ENCODE results near the gene CAMTA1. TPM values are rescaled to one million over a fixed set of nuclear protein-coding genes. Genes with fewer than 3 reads are reported as not detected.

The CAMTA1 gene
- total and polyA plus RNA-seq, 2 experiments from 2014 or later, result 89.0 to 145 TPM

DNA sequence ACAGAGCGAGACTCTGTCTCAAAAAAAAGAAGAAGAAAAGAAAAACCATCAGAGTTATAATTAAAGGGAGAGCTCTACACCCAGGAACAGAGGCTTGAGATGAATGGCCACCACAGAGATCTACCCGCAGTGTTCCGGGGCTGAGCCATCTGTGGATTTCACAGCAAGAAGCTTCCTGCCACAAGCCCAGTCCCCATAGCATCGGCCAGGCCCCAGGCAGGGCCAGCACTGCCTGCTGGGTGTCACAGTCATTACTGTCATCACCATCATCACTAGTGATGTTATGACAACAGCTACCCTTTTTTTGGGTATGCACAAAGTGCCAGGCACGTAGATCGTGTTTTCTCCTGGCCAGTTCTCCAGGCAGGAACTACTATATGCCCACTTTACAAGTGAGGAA, 874.3 kb downstream of the CAMTA1 start:
- no peaks in the 10 kb centered on the region for H4K20me1 ChIP-seq (ENCODE audit: insufficient read depth, poor library complexity, severe bottlenecking)
- DNase-seq (ENCODE audit: low spot score), result no peak
- no peaks in the 10 kb centered on the region for H3K9me2 ChIP-seq (replicated peaks; ENCODE audit: insufficient read depth)
- no peaks in the 10 kb centered on the region for H3K36me3 ChIP-seq (replicated peaks; ENCODE audit: insufficient read depth, low read depth)
- H2AFZ ChIP-seq, result no peak overlapping the region
- H3K9me3 ChIP-seq (ENCODE audit: low read depth), result no peaks in the 10 kb centered on the region
- H3K4me3 ChIP-seq, result no peak overlapping the region
- H3K27ac ChIP-seq, result no peak overlapping the region
- no peaks in the 10 kb centered on the region for H3K27me3 ChIP-seq
- no peak overlapping the region for H3K4me2 ChIP-seq
- no peaks in the 10 kb centered on the region for H3K4me1 ChIP-seq (ENCODE audit: insufficient read depth)
- no peak for TF ChIP-seq CTCF (IDR thresholded peaks at IDR 0.05; ENCODE audit: poor library complexity)
- no peak for TF ChIP-seq EZH2phosphoT487 (IDR thresholded peaks at IDR 0.05; ENCODE audit: low read depth, severe bottlenecking, unreplicated experiment)
- no peak for TF ChIP-seq EZH2 (IDR thresholded peaks at IDR 0.05; ENCODE audit: borderline replicate concordance)
- no peaks in the 10 kb centered on the region for H3K79me2 ChIP-seq
- WGBS (ENCODE audit: low lambda C conversion rate, missing lambda C conversion rate), result 85% methylated on average over 6 of the region's 6 CpGs

GRCh38 chr1:7663451-7664146, 878.3 kb downstream of the CAMTA1 start:
- Histone ChIP-seq H3K36me3 (replicated peaks; ENCODE audit: insufficient read depth, low read depth) (no peaks in the 10 kb centered on the region), H4K20me1 (ENCODE audit: insufficient read depth, poor library complexity, severe bottlenecking) (no peaks in the 10 kb centered on the region), H2AFZ (no peak overlapping the region), H3K9me3 (ENCODE audit: low read depth) (no peaks in the 10 kb centered on the region), H3K27ac (no peak overlapping the region), H3K27me3 (no peaks in the 10 kb centered on the region), H3K79me2 (no peaks in the 10 kb centered on the region), H3K4me1 (ENCODE audit: insufficient read depth) (no peaks in the 10 kb centered on the region), H3K4me3 (no peak overlapping the region), H3K9me2 (replicated peaks; ENCODE audit: insufficient read depth) (no peaks in the 10 kb centered on the region), H3K4me2 (no peak overlapping the region)
- DNase-seq (ENCODE audit: low spot score), result no peak
- WGBS (ENCODE audit: low lambda C conversion rate, missing lambda C conversion rate), result 93% methylated on average over 37 of the region's 38 CpGs
- TF ChIP-seq EZH2 (IDR thresholded peaks at IDR 0.05; ENCODE audit: borderline replicate concordance) (no peak), CTCF (IDR thresholded peaks at IDR 0.05; ENCODE audit: poor library complexity) (no peak), EZH2phosphoT487 (IDR thresholded peaks at IDR 0.05; ENCODE audit: low read depth, severe bottlenecking, unreplicated experiment) (no peak)

GRCh38 chr1:7664147-7664892, 879.1 kb downstream of the CAMTA1 start:
- DNase-seq (ENCODE audit: low spot score), result no peak
- Histone ChIP-seq H4K20me1 (ENCODE audit: insufficient read depth, poor library complexity, severe bottlenecking) (no peaks in the 10 kb centered on the region), H2AFZ (no peak overlapping the region), H3K9me3 (ENCODE audit: low read depth) (no peaks in the 10 kb centered on the region), H3K36me3 (replicated peaks; ENCODE audit: insufficient read depth, low read depth) (no peaks in the 10 kb centered on the region), H3K4me1 (ENCODE audit: insufficient read depth) (no peaks in the 10 kb centered on the region), H3K4me2 (no peak overlapping the region), H3K27ac (no peak overlapping the region), H3K79me2 (no peaks in the 10 kb centered on the region), H3K4me3 (no peak overlapping the region), H3K27me3 (no peaks in the 10 kb centered on the region), H3K9me2 (replicated peaks; ENCODE audit: insufficient read depth) (no peaks in the 10 kb centered on the region)
- 92% methylated on average over 24 of the region's 48 CpGs for WGBS (ENCODE audit: low lambda C conversion rate, missing lambda C conversion rate)
- no peak for TF ChIP-seq CTCF (IDR thresholded peaks at IDR 0.05; ENCODE audit: poor library complexity)
- TF ChIP-seq EZH2 (IDR thresholded peaks at IDR 0.05; ENCODE audit: borderline replicate concordance), result no peak
- TF ChIP-seq EZH2phosphoT487 (IDR thresholded peaks at IDR 0.05; ENCODE audit: low read depth, severe bottlenecking, unreplicated experiment), result no peak

All from hepatocyte (in vitro differentiated cells).